B cell (primary cell): ENCODE measurements around the gene VPS39. TPM values are rescaled to one million over a fixed set of nuclear protein-coding genes. Genes with fewer than 3 reads are reported as not detected.
A peak's percentile ranks its signal among the peaks of the same experiment; 100 is the strongest.

ENCODE experiments used
- ATAC-seq: fragments of 200-7000 bp; cut with Tn5 transposase; one replicate; pipeline ENCODE4 v1.10.0; 2021; ENCODE audit warnings: low read depth, mild to moderate bottlenecking, moderate number of reproducible peaks, moderate library complexity
- CTCF ChIA-PET: fragments of 350-600 bp; sonication (Branson Sonifier 250); formaldehyde crosslinking; loops from one replicate; lab custom pipeline; 2021; ENCODE audit warnings: antibody characterized with exemption, inconsistent platforms; lab: Charles Lee
- POLR2A ChIA-PET: fragments of 350-600 bp; sonication (Branson Sonifier 250); formaldehyde crosslinking; loops from one replicate; lab custom pipeline; 2021; ENCODE audit warnings: antibody characterized with exemption; lab: Charles Lee
- DNase-seq: peaks from one replicate; pipeline ENCODE4 v3.0.0; 2013
- H2AFZ ChIP-seq: 2 replicates; pipeline ENCODE4 v1.6.1; 2012; ENCODE audit warnings: mild to moderate bottlenecking, low read depth, low read length; ENCODE audit not compliant: insufficient read depth, poor library complexity, severe bottlenecking
- H3K27ac ChIP-seq, 2 donors: 1 replicate in 1 of 2; 2 replicates in 1 of 2; pipeline ENCODE4 v1.5.1; 2012 to 2013; ENCODE audit warnings: low read length in 2 of 2, mild to moderate bottlenecking in 2 of 2, moderate library complexity in 1 of 2
- H3K27me3 ChIP-seq, 4 experiments: fragments of 200-600 bp in 1 of 4; sonication (generic) in 1 of 4; replicated peaks in 1 of 4; 1 replicate in 2 of 4; 2 replicates in 2 of 4; pipeline versions ENCODE4 v1.6.1 to v1.7.0; 2013 to 2016; ENCODE audit warnings: low read length in 3 of 4, mild to moderate bottlenecking in 2 of 4, mixed read lengths in 1 of 4, moderate library complexity in 1 of 4; ENCODE audit not compliant: insufficient read depth in 4 of 4, control insufficient read depth in 3 of 4; ENCODE audit errors: control extremely low read depth in 1 of 4
- H3K36me3 ChIP-seq, 2 experiments: replicated peaks in 1 of 2; 1 replicate in 1 of 2; 2 replicates in 1 of 2; pipeline versions ENCODE4 v1.6.1 to v1.7.1; 2013; ENCODE audit warnings: low read length in 1 of 2; ENCODE audit not compliant: insufficient read depth in 2 of 2, control insufficient read depth in 1 of 2; ENCODE audit errors: control extremely low read depth in 1 of 2, extremely low read depth in 1 of 2
- H3K4me1 ChIP-seq, 2 donors: fragments of 200-600 bp in 1 of 2; sonication (generic) in 1 of 2; 1 replicate in 1 of 2; 2 replicates in 1 of 2; pipeline versions ENCODE4 v1.5.1 to v1.6.1; 2013 to 2017; ENCODE audit warnings: low read length in 2 of 2; ENCODE audit not compliant: control insufficient read depth in 2 of 2, insufficient read depth in 2 of 2
- H3K4me2 ChIP-seq: replicated peaks from 2 replicates; pipeline ENCODE3; 2012; ENCODE audit warnings: mild to moderate bottlenecking, low read depth, low read length; ENCODE audit not compliant: poor library complexity, severe bottlenecking
- H3K4me3 ChIP-seq, 5 experiments: fragments of 200-600 bp in 1 of 5; sonication (generic) in 1 of 5; 1 replicate in 3 of 5; 2 replicates in 2 of 5; pipeline versions ENCODE4 v1.5.1 to v1.7.0; 2011 to 2016; ENCODE audit warnings: low read length in 4 of 5, mild to moderate bottlenecking in 4 of 5, low read depth in 2 of 5, control low read depth in 1 of 5, moderate library complexity in 1 of 5; ENCODE audit not compliant: insufficient read depth in 1 of 5; ENCODE audit errors: control extremely low read depth in 1 of 5, extremely low read depth in 1 of 5
- H3K79me2 ChIP-seq: fragments of 200-600 bp; sonication (generic); one replicate; pipeline ENCODE4 v1.6.0; 2016; ENCODE audit warnings: low read length; ENCODE audit not compliant: control insufficient read depth, insufficient read depth
- H3K9ac ChIP-seq: fragments of 200-600 bp; sonication (generic); 2 replicates; pipeline ENCODE4 v1.6.1; 2017; ENCODE audit warnings: mild to moderate bottlenecking, low read length, moderate library complexity
- H3K9me3 ChIP-seq, 3 donors: one replicate each; pipeline versions ENCODE4 v1.6.1 to v1.7.1; 2013; ENCODE audit warnings: low read length in 2 of 3; ENCODE audit not compliant: control insufficient read depth in 2 of 3, insufficient read depth in 1 of 3; ENCODE audit errors: control extremely low read depth in 1 of 3
- H4K20me1 ChIP-seq: 2 replicates; pipeline ENCODE4 v1.6.0; 2012; ENCODE audit warnings: mild to moderate bottlenecking, low read length; ENCODE audit not compliant: insufficient read depth, control insufficient read depth, poor library complexity, severe bottlenecking
- H3K27ac Mint-ChIP-seq: one replicate; pipeline ENCODE4 v1.8.0; 2021; ENCODE audit warnings: mixed read lengths
- H3K27me3 Mint-ChIP-seq: one replicate; pipeline ENCODE4 v1.8.0; 2021; ENCODE audit warnings: mixed read lengths
- H3K4me1 Mint-ChIP-seq: one replicate; pipeline ENCODE4 v1.8.0; 2021; ENCODE audit warnings: mixed read lengths
- H3K4me3 Mint-ChIP-seq: one replicate; pipeline ENCODE4 v1.8.0; 2021; ENCODE audit warnings: mixed read lengths
- H3K9me3 Mint-ChIP-seq: one replicate; pipeline ENCODE4 v1.8.0; 2022; ENCODE audit warnings: mixed read lengths; ENCODE audit not compliant: insufficient read depth
- EZH2 ChIP-seq: IDR thresholded peaks from 2 replicates; pipeline ENCODE4 v1.6.1; 2012; ENCODE audit warnings: borderline replicate concordance, low read depth, mild to moderate bottlenecking, moderate library complexity, low read length; ENCODE audit not compliant: insufficient read depth, poor library complexity, severe bottlenecking
- WGBS: methylation state at CpG from one replicate; pipeline ENCODE4 v1.1.5; 2013; ENCODE audit warnings: missing lambda C conversion rate; ENCODE audit not compliant: insufficient coverage; 5-methylcytosine and 5-hydroxymethylcytosine counted together
- intact Hi-C: fragments of 100-400 bp; cut with micrococcal nuclease; formaldehyde crosslinking; loops from one replicate; pipeline ENCODE4 v1.10.0; 2022
- polyA plus RNA-seq: library from polyadenylated mRNA; depleted of rRNA; stranded (reverse); fragments of >200 nt; gene quantifications from 2 replicates; pipeline ENCODE4 v1.2.3, GENCODE V29; 2012
- total RNA-seq, 2 donors: library from RNA; stranded (reverse); fragments of 120-200 nt in 1 of 2; gene quantifications; 1 replicate in 1 of 2; 2 replicates in 1 of 2; pipeline versions ENCODE4 v1.2.3 to v1.2.4, GENCODE V29; 2013 to 2022
- TF ChIP-seq, protein P1 (sequence below): fragments of 200-600 bp; IDR thresholded peaks from one replicate; pipeline ENCODE4 v1.8.0; 2022; ENCODE audit warnings: antibody characterized with exemption, mild to moderate bottlenecking

VPS39 gene
- total and polyA plus RNA-seq, 2 donors (not counting 1 experiment from before 2014, with no cell fraction given): 82.8 to 145 TPM

DNA sequence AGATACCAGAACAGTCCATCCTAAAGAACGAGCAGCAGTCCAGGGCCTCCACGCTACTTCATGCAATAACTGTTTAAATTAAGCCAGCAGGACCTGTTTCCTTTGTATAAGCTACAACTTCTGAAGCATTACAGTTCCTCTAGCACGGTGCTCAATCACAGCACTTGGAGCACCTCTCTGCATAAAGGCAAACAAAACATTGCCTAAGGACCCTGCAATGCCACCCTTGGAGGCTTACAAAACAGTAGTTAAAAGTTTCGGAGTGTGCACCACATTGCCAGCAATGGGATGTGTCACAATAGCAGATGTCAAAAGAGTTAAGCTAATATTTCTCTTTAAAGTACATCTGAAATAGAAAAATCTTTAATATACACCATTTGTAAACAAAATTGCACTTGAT is 2.6 kb upstream of the VPS39 start:
- Histone ChIP-seq H4K20me1 (no peaks in the 10 kb centered on the region), H3K27ac (no peak overlapping the region), H3K27me3 (no peaks in the 10 kb centered on the region), H2AFZ (no peak overlapping the region), H3K9me3 (no peaks in the 10 kb centered on the region), H3K4me1 (peaks cover 20 to 22% of the 10 kb centered on the region in 2 donors), H3K36me3 (peaks cover 8 to 33% of the 10 kb centered on the region in 2 experiments), H3K4me2 (no peak overlapping the region), H3K79me2 (peaks cover 31% of the 10 kb centered on the region), H3K4me3 (no peak overlapping the region), H3K9ac (no peak overlapping the region)
- H3K4me1 Mint-ChIP-seq: peaks cover 23% of the 10 kb centered on the region
- TF ChIP-seq, protein P1, sequence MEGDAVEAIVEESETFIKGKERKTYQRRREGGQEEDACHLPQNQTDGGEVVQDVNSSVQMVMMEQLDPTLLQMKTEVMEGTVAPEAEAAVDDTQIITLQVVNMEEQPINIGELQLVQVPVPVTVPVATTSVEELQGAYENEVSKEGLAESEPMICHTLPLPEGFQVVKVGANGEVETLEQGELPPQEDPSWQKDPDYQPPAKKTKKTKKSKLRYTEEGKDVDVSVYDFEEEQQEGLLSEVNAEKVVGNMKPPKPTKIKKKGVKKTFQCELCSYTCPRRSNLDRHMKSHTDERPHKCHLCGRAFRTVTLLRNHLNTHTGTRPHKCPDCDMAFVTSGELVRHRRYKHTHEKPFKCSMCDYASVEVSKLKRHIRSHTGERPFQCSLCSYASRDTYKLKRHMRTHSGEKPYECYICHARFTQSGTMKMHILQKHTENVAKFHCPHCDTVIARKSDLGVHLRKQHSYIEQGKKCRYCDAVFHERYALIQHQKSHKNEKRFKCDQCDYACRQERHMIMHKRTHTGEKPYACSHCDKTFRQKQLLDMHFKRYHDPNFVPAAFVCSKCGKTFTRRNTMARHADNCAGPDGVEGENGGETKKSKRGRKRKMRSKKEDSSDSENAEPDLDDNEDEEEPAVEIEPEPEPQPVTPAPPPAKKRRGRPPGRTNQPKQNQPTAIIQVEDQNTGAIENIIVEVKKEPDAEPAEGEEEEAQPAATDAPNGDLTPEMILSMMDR: no peak
- no peak for TF ChIP-seq EZH2
- DNase-seq: no peak
- H3K27ac Mint-ChIP-seq: no peak overlapping the region
- 100% methylated on average over 3 of the region's 4 CpGs for WGBS
- ATAC-seq: no peak
- CTCF ChIA-PET: interaction anchor here (0.7 kb wide), 2 partner anchors 9 to 594 kb away, joined by 3 to 4 read pairs; no protein-coding TSS in a partner anchor
- POLR2A ChIA-PET: no interaction called here
- no peaks in the 10 kb centered on the region for H3K27me3 Mint-ChIP-seq
- H3K4me3 Mint-ChIP-seq: no peak overlapping the region
- H3K9me3 Mint-ChIP-seq: no peaks in the 10 kb centered on the region
- intact Hi-C loops: no loop called here

DNA sequence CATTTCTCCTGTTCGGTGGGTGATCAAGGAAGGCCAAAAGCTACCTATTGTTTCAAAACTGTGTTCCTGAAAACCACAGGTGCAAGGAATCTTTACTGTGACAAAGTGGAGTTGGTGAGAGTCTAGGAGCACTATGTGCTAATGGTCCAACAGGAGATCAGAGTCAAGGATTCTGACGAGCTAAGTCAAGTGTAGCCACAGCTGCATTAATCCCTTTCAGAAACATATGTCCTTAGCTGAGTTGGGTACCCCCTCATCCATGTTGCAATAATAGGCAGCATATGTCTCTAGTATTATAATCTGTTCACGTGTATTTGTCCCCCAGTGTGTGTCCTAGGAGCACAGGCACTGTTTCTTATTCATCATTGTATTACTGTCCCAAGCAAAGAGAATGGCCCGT is 1.7 kb downstream of the VPS39 start:
- DNase-seq (no peak), ATAC-seq (no peak)
- Histone ChIP-seq H3K27ac (no peak overlapping the region), H3K79me2 (peaks cover 66% of the 10 kb centered on the region), H3K27me3 (no peaks in the 10 kb centered on the region), H3K36me3 (peaks cover 4 to 14% of the 10 kb centered on the region in 2 experiments), H2AFZ (no peak overlapping the region), H3K4me3 (no peak overlapping the region), H3K9ac (no peak overlapping the region), H4K20me1 (peaks cover 24% of the 10 kb centered on the region), H3K4me2 (peak overlapping the region; percentile 93), H3K9me3 (no peaks in the 10 kb centered on the region), H3K4me1 (peaks cover 20 to 22% of the 10 kb centered on the region in 2 donors)
- no peaks in the 10 kb centered on the region for H3K27me3 Mint-ChIP-seq
- H3K4me3 Mint-ChIP-seq: peak overlapping the region; percentile 85
- intact Hi-C loops: no loop called here
- no peak overlapping the region for H3K27ac Mint-ChIP-seq
- CTCF ChIA-PET: interaction anchor here (0.5 kb wide), 1 partner anchor 719 kb away, joined by 3 read pairs; no protein-coding TSS in a partner anchor
- H3K9me3 Mint-ChIP-seq: no peaks in the 10 kb centered on the region
- POLR2A ChIA-PET: no interaction called here
- no peak for TF ChIP-seq EZH2
- TF ChIP-seq, protein P1: no peak
- peaks cover 39% of the 10 kb centered on the region for H3K4me1 Mint-ChIP-seq
- 90% methylated on average over 2 of the region's 4 CpGs for WGBS
